Measurements from ENCODE around the gene OLR1. TPM values are rescaled to one million over a fixed set of nuclear protein-coding genes. Genes with fewer than 3 reads are reported as not detected.

OLR1 gene
- total RNA-seq, 2 donors from 2014 or later, result not detected

- intact Hi-C loops (cut with DNase I, micrococcal nuclease), result no loop called here
- no peak for ATAC-seq
Observed at GRCh38 chr12:10160617-10161385, 11.1 kb downstream of the OLR1 start.

GRCh38 chr12:10159280-10159679 lies 12.7 kb downstream of the OLR1 start:
- DNase-seq, result no peak
- intact Hi-C loops (cut with DNase I, micrococcal nuclease), result no loop called here
- ATAC-seq, result no peak

More at GRCh38 chr12:10160617-10161385, 11.1 kb downstream of the OLR1 start:
- DNase-seq, result no peak

- intact Hi-C loops (cut with DNase I, micrococcal nuclease), result no loop called here
- DNase-seq (no peak), ATAC-seq (no peak)
Observed at GRCh38 chr12:10158406-10158805, 13.5 kb downstream of the OLR1 start.

DNA sequence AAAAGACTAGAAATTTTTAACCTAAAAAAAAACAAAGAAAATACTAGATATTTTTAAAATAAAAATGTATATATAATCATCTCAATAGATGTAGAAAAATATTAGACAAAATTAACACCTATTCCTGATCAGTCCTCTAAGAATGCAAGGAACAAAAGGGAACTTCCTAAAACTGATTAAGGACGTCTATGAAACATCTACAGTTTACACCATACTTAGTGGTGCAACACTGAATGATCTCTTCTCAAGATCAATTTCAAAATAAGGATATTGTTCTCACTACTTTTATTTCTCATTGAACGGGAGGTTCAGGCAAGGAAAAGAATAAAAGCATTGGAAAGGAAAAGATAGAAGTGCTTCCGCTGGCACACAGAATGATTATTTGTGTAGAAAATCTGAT lies 16.0 kb downstream of the OLR1 start:
- no peak for DNase-seq
- intact Hi-C loops (cut with DNase I, micrococcal nuclease), result no loop called here
- no peak for ATAC-seq

- intact Hi-C loops (cut with DNase I, micrococcal nuclease), result loop anchor here in 1 of 2 donors (5.0 kb wide), 1 partner anchor 38 kb away; no protein-coding TSS in a partner anchor
- DNase-seq (no peak), ATAC-seq (peak; percentile 9)
Observed at GRCh38 chr12:10154145-10154496, 17.8 kb downstream of the OLR1 start.

DNA sequence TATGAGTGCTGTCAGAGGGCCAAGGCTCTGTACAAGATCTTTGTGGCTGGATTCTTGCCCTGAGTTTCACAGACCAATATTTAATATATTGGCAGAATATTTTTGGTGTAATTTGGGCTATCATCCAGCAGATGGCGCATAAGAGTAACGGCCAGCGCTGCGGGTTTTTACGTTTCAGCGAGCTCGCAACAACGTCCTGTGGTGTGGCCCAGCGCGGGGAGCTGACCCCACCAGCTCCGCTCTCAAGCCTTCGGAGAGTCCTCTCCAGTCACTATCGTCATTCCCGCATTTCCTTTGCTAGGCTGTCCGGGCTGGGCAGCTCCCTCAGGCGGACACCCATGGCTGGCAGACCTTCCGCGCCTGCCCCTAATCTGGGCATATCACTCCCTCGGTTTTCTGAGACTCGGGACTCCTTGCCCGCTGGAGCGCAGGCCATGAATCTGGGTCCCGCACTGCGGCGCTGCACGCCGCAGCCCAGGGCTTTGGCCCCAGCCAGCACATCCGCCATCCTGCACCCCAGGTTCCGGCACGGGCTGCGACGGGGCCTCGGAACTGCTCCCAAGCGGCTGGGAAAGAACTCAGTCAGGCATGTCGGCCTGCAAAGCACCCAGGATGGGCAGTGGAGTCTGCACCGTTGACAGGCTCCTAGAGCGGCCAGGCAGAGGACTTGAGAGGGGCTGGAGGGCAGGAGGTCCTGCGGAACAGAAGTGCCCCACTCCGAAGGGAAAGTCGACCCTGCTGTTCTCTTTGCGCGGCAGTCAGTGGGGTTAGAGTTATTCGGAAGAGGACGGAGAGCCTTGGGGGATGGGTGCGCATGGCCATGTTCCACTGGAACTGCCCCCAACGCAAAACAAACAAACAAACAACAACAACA lies 18.4 kb downstream of the OLR1 start:
- DNase-seq, result peak; percentile 51 to 67
- peak; percentile 91 for ATAC-seq
- intact Hi-C loops (cut with DNase I, micrococcal nuclease), result loop anchor here in 1 of 2 donors (5.0 kb wide), 1 partner anchor 39 kb away; no protein-coding TSS in a partner anchor

DNA sequence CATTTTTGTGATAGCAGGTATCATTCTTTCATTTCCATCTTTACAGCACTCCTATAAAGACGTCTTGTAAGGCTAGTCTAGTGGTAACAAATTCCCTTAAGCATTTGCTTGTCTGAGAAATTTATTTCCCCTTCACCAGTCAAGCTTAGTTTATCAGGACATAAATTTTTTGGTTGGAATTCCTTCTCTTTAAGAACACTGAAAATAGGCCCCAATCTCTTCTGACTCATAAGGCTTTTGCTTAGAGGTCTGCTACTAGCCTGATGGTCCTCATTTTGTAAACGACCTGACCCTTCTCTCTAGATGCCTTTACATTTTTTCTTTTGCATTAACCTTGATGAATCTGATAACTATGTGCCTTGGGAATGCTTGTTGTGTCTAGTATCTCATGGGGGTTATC lies 20.3 kb downstream of the OLR1 start:
- no peak for DNase-seq
- no peak for ATAC-seq
- intact Hi-C loops (cut with DNase I, micrococcal nuclease), result loop anchor here in 1 of 2 donors (5.0 kb wide), 1 partner anchor 41 kb away; no protein-coding TSS in a partner anchor

- DNase-seq, result no peak
- no peak for ATAC-seq
- intact Hi-C loops (cut with DNase I, micrococcal nuclease), result no loop called here
Observed at GRCh38 chr12:10147714-10148403, 24.1 kb downstream of the OLR1 start.

- intact Hi-C loops (cut with DNase I, micrococcal nuclease), result loop anchor here in 1 of 2 donors (5.0 kb wide), 2 partner anchors 111 to 396 kb away; partner anchors contain the start of gene CLEC9A
- DNase-seq, result no peak
- no peak for ATAC-seq
Observed at GRCh38 chr12:10142976-10143589, 28.8 kb downstream of the OLR1 start.

DNA sequence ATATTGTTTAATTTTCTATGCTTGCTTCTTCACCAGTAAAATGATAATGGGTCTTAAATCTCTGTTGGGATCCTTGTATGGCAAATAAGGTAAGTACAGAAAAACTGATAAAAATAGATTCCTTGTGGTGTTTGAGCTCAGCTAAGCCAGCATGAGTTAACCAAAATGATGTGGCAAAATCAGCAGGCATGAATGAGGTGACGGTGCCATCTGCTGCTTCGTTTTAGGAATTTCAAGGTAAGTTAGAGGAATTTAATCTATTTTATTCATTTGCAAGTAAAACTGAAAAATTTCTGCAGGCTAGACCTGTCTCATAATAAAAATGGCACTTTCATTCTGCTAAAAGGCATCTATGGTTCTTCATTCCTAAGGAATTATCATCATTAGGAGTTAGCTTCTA lies 31.9 kb downstream of the OLR1 start:
- ATAC-seq (no peak), DNase-seq (no peak)
- intact Hi-C loops (cut with DNase I, micrococcal nuclease), result loop anchor here in 1 of 2 donors (5.0 kb wide), 2 partner anchors 108 to 393 kb away; partner anchors contain the start of gene CLEC9A

DNA sequence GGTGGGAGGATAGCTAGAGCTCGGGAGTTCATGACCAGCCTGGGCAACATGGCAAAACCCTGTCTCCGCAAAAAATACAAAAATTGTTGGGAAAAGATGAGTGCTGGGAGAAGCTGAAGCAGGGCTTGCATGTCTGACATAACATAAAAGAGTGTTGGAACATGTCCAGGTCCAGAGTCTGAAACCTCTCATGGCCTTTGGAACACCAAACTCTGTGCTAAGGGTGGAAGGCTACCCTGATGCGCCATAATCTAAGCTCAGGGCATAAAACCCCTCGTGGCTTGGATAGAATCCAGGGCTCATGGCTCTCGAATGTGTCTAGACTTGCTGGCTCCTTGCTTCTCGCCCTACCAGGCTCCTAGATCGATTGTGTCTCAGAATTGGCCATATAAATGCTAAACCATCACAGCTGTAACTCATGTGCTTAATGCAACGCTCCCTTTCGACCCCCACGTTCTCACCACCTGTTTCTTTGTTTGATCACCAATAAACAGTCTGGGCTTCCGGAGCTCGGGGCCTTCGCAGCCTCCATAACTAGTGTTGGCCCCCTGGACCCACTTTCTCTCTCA lies 35.2 kb downstream of the OLR1 start:
- no peak for DNase-seq
- no peak for ATAC-seq
- intact Hi-C loops (cut with DNase I, micrococcal nuclease), result no loop called here

- ATAC-seq (no peak), DNase-seq (no peak)
- intact Hi-C loops (cut with DNase I, micrococcal nuclease), result no loop called here
Observed at GRCh38 chr12:10135126-10135525, 36.8 kb downstream of the OLR1 start.

GRCh38 chr12:10132850-10133370 lies 39.0 kb downstream of the OLR1 start:
- DNase-seq (no peak), ATAC-seq (no peak)
- intact Hi-C loops (cut with DNase I, micrococcal nuclease), result no loop called here

GRCh38 chr12:10131111-10131690 lies 40.7 kb downstream of the OLR1 start:
- intact Hi-C loops (cut with DNase I, micrococcal nuclease), result no loop called here
- DNase-seq, result no peak
- ATAC-seq, result no peak

DNA sequence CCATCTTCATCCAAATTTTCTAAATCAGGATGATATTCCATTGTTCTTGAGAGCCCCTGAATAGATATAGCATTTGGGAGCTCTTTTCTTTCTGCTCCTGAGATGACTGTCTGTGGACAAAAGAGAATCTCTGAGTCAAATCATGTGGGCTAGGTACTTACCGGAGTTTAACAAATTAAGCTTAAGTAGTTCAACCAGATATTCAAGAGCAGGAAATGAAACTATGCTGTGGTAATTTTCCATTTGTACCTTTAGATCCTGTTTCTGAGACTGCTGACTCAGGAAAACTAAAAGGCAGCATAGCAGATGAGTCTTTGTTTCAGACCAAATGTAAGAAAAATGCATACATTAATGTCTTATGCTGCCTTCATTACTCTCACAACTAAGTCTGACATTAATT lies 41.9 kb downstream of the OLR1 start, which contains the start of gene CLEC7A:
TSS of gene CLEC7A (minus strand) at position 158 of the 400 bp plus-strand sequence. CDS start at position 41, 117 bp downstream.
- ATAC-seq (no peak), DNase-seq (no peak)
- intact Hi-C loops (cut with DNase I, micrococcal nuclease), result no loop called here

DNA sequence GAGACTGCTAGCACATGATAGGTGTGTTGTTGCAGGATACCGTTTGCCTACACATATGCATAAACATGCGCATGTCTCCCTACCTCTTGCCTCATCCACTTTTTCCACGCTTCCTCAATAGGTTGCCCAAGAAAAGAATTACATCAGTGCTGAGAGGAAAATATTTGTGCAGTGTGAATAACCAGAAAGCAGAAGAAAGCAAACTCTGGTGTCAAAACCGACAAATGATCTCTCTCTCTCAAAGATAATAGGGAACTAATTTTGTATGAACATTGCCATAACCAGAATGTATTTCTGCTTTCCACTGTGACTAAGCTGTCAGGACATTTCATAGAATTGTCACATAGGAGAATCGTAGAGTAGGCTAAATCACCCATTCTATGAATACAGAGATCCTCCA lies 43.2 kb downstream of the OLR1 start:
- intact Hi-C loops (cut with DNase I, micrococcal nuclease), result no loop called here
- DNase-seq, result no peak

GRCh38 chr12:10126413-10126812 lies 45.5 kb downstream of the OLR1 start:
- DNase-seq, result no peak
- ATAC-seq, result no peak
- intact Hi-C loops (cut with DNase I, micrococcal nuclease), result no loop called here

More for the DNA sequence above, 43.2 kb downstream of the OLR1 start:
- no peak for ATAC-seq

DNA sequence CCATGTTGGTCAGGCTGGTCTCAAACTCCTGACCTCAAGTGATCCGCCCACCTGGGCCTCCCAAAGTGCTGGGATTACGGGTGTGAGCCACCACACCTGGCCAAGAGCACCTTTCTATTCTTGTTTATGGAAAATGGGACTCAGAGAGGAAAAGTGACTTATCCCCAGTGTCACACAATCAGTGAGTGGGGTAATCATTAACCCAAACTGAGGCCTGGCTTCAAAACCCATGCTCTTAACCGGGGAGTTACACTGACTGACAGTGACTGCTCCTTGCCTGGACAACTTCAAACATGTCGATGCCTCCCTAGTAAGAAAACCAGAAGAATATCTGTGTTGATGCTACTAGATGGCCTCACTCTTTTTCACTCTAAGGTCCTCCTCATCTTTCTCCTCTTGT lies 49.2 kb downstream of the OLR1 start:
- intact Hi-C loops (cut with DNase I, micrococcal nuclease), result no loop called here
- ATAC-seq, result no peak
- no peak for DNase-seq
